ENCODE data around the gene RBBP8NL.
"Not testable (repeated sequence)": the region's sequence is repeated elsewhere in the genome, so short reads cannot be mapped to it uniquely, and the experiment has no call there.

RBBP8NL gene

GRCh38 chr20:62374331-62375152 is 52.8 kb downstream of the RBBP8NL start:
- no peak for DNase-seq (ENCODE audit: low spot score)

GRCh38 chr20:62373631-62374179 is 53.6 kb downstream of the RBBP8NL start:
- DNase-seq (ENCODE audit: low spot score) = not testable (repeated sequence)

- DNase-seq (ENCODE audit: low spot score) = no peak
These were observed 55.0 kb downstream of the RBBP8NL start for GRCh38 chr20:62372042-62372993.

GRCh38 chr20:62371588-62372041 is 55.7 kb downstream of the RBBP8NL start:
- no peak for DNase-seq (ENCODE audit: low spot score)

- no peak for DNase-seq (ENCODE audit: low spot score)
These were observed 56.3 kb downstream of the RBBP8NL start for GRCh38 chr20:62370807-62371587.

- no peak for DNase-seq (ENCODE audit: low spot score)
These were observed 57.1 kb downstream of the RBBP8NL start for GRCh38 chr20:62370115-62370806.

GRCh38 chr20:62369815-62370114 is 57.6 kb downstream of the RBBP8NL start:
- DNase-seq (ENCODE audit: low spot score) = no peak

GRCh38 chr20:62368976-62369814 is 58.1 kb downstream of the RBBP8NL start:
- DNase-seq (ENCODE audit: low spot score) = no peak

- no peak for DNase-seq (ENCODE audit: low spot score)
These were observed 58.9 kb downstream of the RBBP8NL start for GRCh38 chr20:62368392-62368975.

GRCh38 chr20:62367633-62368391 is 59.5 kb downstream of the RBBP8NL start:
- DNase-seq (ENCODE audit: low spot score) = peak; percentile 78

- peak; percentile 88 for DNase-seq (ENCODE audit: low spot score)
These were observed 60.2 kb downstream of the RBBP8NL start, which contains the start of gene LAMA5 for GRCh38 chr20:62367136-62367632. LAMA5 (minus strand) TSS chr20:62367312; CDS start chr20:62367245, 67 bp downstream.

- DNase-seq (ENCODE audit: low spot score) = no peak
These were observed 60.8 kb downstream of the RBBP8NL start for GRCh38 chr20:62366370-62367135.

- no peak for DNase-seq (ENCODE audit: low spot score)
These were observed 61.4 kb downstream of the RBBP8NL start for GRCh38 chr20:62365814-62366369.

GRCh38 chr20:62364911-62365736 is 62.2 kb downstream of the RBBP8NL start:
- no peak for DNase-seq (ENCODE audit: low spot score)

- no peak for DNase-seq (ENCODE audit: low spot score)
These were observed 63.2 kb downstream of the RBBP8NL start for GRCh38 chr20:62363920-62364851.
